Measurements from ENCODE around the gene PRKCZ. TPM values are rescaled to one million over a fixed set of nuclear protein-coding genes. Genes with fewer than 3 reads are reported as not detected.

PRKCZ gene
- total RNA-seq, 1 experiment from 2014 or later: 1.9 TPM

GRCh38 chr1:2036287-2036686, 13.9 kb upstream of the PRKCZ start:
- no peak for TF ChIP-seq EZH2 (IDR thresholded peaks at IDR 0.05; ENCODE audit: borderline replicate concordance, low read depth, low read length, poor library complexity, severe bottlenecking)
- TF ChIP-seq, protein P1, sequence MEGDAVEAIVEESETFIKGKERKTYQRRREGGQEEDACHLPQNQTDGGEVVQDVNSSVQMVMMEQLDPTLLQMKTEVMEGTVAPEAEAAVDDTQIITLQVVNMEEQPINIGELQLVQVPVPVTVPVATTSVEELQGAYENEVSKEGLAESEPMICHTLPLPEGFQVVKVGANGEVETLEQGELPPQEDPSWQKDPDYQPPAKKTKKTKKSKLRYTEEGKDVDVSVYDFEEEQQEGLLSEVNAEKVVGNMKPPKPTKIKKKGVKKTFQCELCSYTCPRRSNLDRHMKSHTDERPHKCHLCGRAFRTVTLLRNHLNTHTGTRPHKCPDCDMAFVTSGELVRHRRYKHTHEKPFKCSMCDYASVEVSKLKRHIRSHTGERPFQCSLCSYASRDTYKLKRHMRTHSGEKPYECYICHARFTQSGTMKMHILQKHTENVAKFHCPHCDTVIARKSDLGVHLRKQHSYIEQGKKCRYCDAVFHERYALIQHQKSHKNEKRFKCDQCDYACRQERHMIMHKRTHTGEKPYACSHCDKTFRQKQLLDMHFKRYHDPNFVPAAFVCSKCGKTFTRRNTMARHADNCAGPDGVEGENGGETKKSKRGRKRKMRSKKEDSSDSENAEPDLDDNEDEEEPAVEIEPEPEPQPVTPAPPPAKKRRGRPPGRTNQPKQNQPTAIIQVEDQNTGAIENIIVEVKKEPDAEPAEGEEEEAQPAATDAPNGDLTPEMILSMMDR (conservative IDR thresholded peaks at IDR 0.05; ENCODE audit: low read depth, low read length): no peak

GRCh38 chr1:2037314-2037979, 12.8 kb upstream of the PRKCZ start:
- Histone ChIP-seq H3K4me1 (ENCODE audit: insufficient read depth, low read length, poor library complexity, severe bottlenecking) (no peaks in the 10 kb centered on the region), H3K27me3 (replicated peaks; ENCODE audit: insufficient read depth, low read depth, low read length, poor library complexity) (no peaks in the 10 kb centered on the region), H3K36me3 (ENCODE audit: insufficient read depth, low read length, poor library complexity, severe bottlenecking) (no peaks in the 10 kb centered on the region), H3K4me3 (ENCODE audit: low read depth, low read length, poor library complexity, severe bottlenecking) (no peak overlapping the region), H3K9me3 (ENCODE audit: low read depth, low read length, poor library complexity, severe bottlenecking) (no peaks in the 10 kb centered on the region), H3K27ac (ENCODE audit: low read depth, low read length, poor library complexity, severe bottlenecking) (no peak overlapping the region)
- POLR2A ChIA-PET (ENCODE audit: low non-redundant PET): no interaction called here
- BruUV-seq (replicated peaks): no TSS peak
- no peak for DNase-seq (ENCODE audit: low spot score)
- intact Hi-C loops (cut with micrococcal nuclease; ENCODE audit: unreplicated experiment): no loop called here
- CTCF ChIA-PET: no interaction called here
- no peak for TF ChIP-seq EZH2 (IDR thresholded peaks at IDR 0.05; ENCODE audit: borderline replicate concordance, low read depth, low read length, poor library complexity, severe bottlenecking)
- TF ChIP-seq, protein P1 (conservative IDR thresholded peaks at IDR 0.05; ENCODE audit: low read depth, low read length): no peak

More at GRCh38 chr1:2036287-2036686, 13.9 kb upstream of the PRKCZ start:
- Histone ChIP-seq H3K4me3 (ENCODE audit: low read depth, low read length, poor library complexity, severe bottlenecking) (no peak overlapping the region), H3K36me3 (ENCODE audit: insufficient read depth, low read length, poor library complexity, severe bottlenecking) (no peaks in the 10 kb centered on the region), H3K27me3 (replicated peaks; ENCODE audit: insufficient read depth, low read depth, low read length, poor library complexity) (no peaks in the 10 kb centered on the region), H3K27ac (ENCODE audit: low read depth, low read length, poor library complexity, severe bottlenecking) (no peak overlapping the region), H3K4me1 (ENCODE audit: insufficient read depth, low read length, poor library complexity, severe bottlenecking) (no peaks in the 10 kb centered on the region), H3K9me3 (ENCODE audit: low read depth, low read length, poor library complexity, severe bottlenecking) (no peaks in the 10 kb centered on the region)
- DNase-seq (ENCODE audit: low spot score): no peak
- ChIA-PET CTCF (interaction anchor here (1.0 kb wide), 1 partner anchor 8 kb away, joined by 4 read pairs; no protein-coding TSS in a partner anchor), POLR2A (ENCODE audit: low non-redundant PET) (no interaction called here)
- intact Hi-C loops (cut with micrococcal nuclease; ENCODE audit: unreplicated experiment): no loop called here
- no TSS peak for BruUV-seq (replicated peaks)

- Histone ChIP-seq H3K4me3 (ENCODE audit: low read depth, low read length, poor library complexity, severe bottlenecking) (no peak overlapping the region), H3K27me3 (replicated peaks; ENCODE audit: insufficient read depth, low read depth, low read length, poor library complexity) (no peaks in the 10 kb centered on the region), H3K9me3 (ENCODE audit: low read depth, low read length, poor library complexity, severe bottlenecking) (no peaks in the 10 kb centered on the region), H3K36me3 (ENCODE audit: insufficient read depth, low read length, poor library complexity, severe bottlenecking) (no peaks in the 10 kb centered on the region), H3K4me1 (ENCODE audit: insufficient read depth, low read length, poor library complexity, severe bottlenecking) (no peaks in the 10 kb centered on the region), H3K27ac (ENCODE audit: low read depth, low read length, poor library complexity, severe bottlenecking) (no peak overlapping the region)
- TF ChIP-seq, protein P1 (conservative IDR thresholded peaks at IDR 0.05; ENCODE audit: low read depth, low read length): no peak
- no peak for TF ChIP-seq EZH2 (IDR thresholded peaks at IDR 0.05; ENCODE audit: borderline replicate concordance, low read depth, low read length, poor library complexity, severe bottlenecking)
- DNase-seq (ENCODE audit: low spot score): no peak
- POLR2A ChIA-PET (ENCODE audit: low non-redundant PET): no interaction called here
- CTCF ChIA-PET: no interaction called here
- intact Hi-C loops (cut with micrococcal nuclease; ENCODE audit: unreplicated experiment): no loop called here
- no TSS peak for BruUV-seq (replicated peaks)
Observed at GRCh38 chr1:2038229-2038628, 12.0 kb upstream of the PRKCZ start.
